A673 (cell line): ENCODE data around the gene REN. TPM values are rescaled to one million over a fixed set of nuclear protein-coding genes. Genes with fewer than 3 reads are reported as not detected.

Experiments
- BruUV-seq: library from RNA; stranded (reverse); fragments of 400-500 nt; replicated peaks from 2 replicates; lab custom pipeline; 2021; lab: Mats Ljungman, UMichigan
- CTCF ChIA-PET: fragments of 300-600 bp; sonication (Branson Sonifier 250); formaldehyde crosslinking; loops from one replicate; lab custom pipeline; 2022; ENCODE audit warnings: antibody characterized with exemption; lab: Charles Lee
- POLR2A ChIA-PET: fragments of 300-600 bp; sonication (Branson Sonifier 250); formaldehyde crosslinking; loops from one replicate; lab custom pipeline; 2022; ENCODE audit warnings: antibody characterized with exemption; ENCODE audit not compliant: low non-redundant PET; lab: Charles Lee
- DNase-seq: peaks from one replicate; pipeline ENCODE4 v3.0.0-alpha.2; 2015; ENCODE audit warnings: low spot score
- H3K27ac ChIP-seq: fragments of 200-600 bp; sonication (generic); 2 replicates; pipeline ENCODE4 v1.5.1; 2016; ENCODE audit warnings: mixed run types, low read depth, mild to moderate bottlenecking, mixed read lengths, antibody characterized with exemption, low read length; ENCODE audit not compliant: poor library complexity, severe bottlenecking
- H3K27me3 ChIP-seq: fragments of 200-600 bp; sonication (generic); replicated peaks from 2 replicates; pipeline ENCODE4 v1.6.1; 2017; ENCODE audit warnings: mixed run types, low read depth, mild to moderate bottlenecking, mixed read lengths, antibody characterized with exemption, low read length; ENCODE audit not compliant: insufficient read depth, poor library complexity
- H3K36me3 ChIP-seq: fragments of 200-600 bp; sonication (generic); 2 replicates; pipeline ENCODE4 v1.6.1; 2016; ENCODE audit warnings: mixed run types, mild to moderate bottlenecking, mixed read lengths, antibody characterized with exemption, low read length; ENCODE audit not compliant: insufficient read depth, poor library complexity, severe bottlenecking
- H3K4me1 ChIP-seq: fragments of 200-600 bp; sonication (generic); 2 replicates; pipeline ENCODE4 v1.6.1; 2017; ENCODE audit warnings: mixed run types, mild to moderate bottlenecking, mixed read lengths, antibody characterized with exemption, low read length; ENCODE audit not compliant: insufficient read depth, poor library complexity, severe bottlenecking
- H3K4me3 ChIP-seq: fragments of 200-600 bp; sonication (generic); 2 replicates; pipeline ENCODE4 v1.5.1; 2016; ENCODE audit warnings: low read depth, mixed run types, mild to moderate bottlenecking, mixed read lengths, low read length; ENCODE audit not compliant: poor library complexity, severe bottlenecking
- H3K9me3 ChIP-seq: fragments of 200-600 bp; sonication (generic); 2 replicates; pipeline ENCODE4 v1.6.1; 2016; ENCODE audit warnings: mixed run types, low read depth, mild to moderate bottlenecking, mixed read lengths, antibody characterized with exemption, low read length; ENCODE audit not compliant: poor library complexity, severe bottlenecking
- CTCF ChIP-seq: fragments of 300-800, 200-600 bp; sonication (generic); conservative IDR thresholded peaks from 2 replicates; pipeline ENCODE4 v1.5.1; 2017; ENCODE audit warnings: low read depth, mild to moderate bottlenecking, antibody characterized with exemption, low read length, moderate library complexity, mixed read lengths
- EZH2 ChIP-seq: fragments of 200-600 bp; sonication (generic); IDR thresholded peaks from 2 replicates; pipeline ENCODE4 v1.6.1; 2017; ENCODE audit warnings: borderline replicate concordance, low read depth, mild to moderate bottlenecking, mixed read lengths, antibody characterized with exemption, low read length; ENCODE audit not compliant: poor library complexity, severe bottlenecking
- intact Hi-C: fragments of 100-400 bp; cut with micrococcal nuclease; formaldehyde crosslinking; loops from one replicate; pipeline ENCODE4 v1.10.0; 2022; ENCODE audit not compliant: unreplicated experiment
- total RNA-seq: library from RNA; stranded (reverse); gene quantifications from 2 replicates; pipeline ENCODE4 v1.2.3, GENCODE V29; 2021

REN gene
- total RNA-seq, 1 experiment from 2014 or later: not detected

GRCh38 chr1:204116539-204116938 lies 49.6 kb downstream of the REN start:
- no peak for DNase-seq
- no peaks in the 10 kb centered on the region for H3K36me3 ChIP-seq
- no peak overlapping the region for H3K4me3 ChIP-seq
- no TSS peak for BruUV-seq
- no peak for TF ChIP-seq EZH2
- H3K27ac ChIP-seq: no peak overlapping the region
- ChIA-PET POLR2A (no interaction called here), CTCF (no interaction called here)
- no peaks in the 10 kb centered on the region for H3K9me3 ChIP-seq
- H3K4me1 ChIP-seq: no peaks in the 10 kb centered on the region
- intact Hi-C loops: no loop called here
- no peaks in the 10 kb centered on the region for H3K27me3 ChIP-seq

GRCh38 chr1:204115116-204115515 lies 51.0 kb downstream of the REN start:
- DNase-seq: no peak
- H3K27ac ChIP-seq: no peak overlapping the region
- no peaks in the 10 kb centered on the region for H3K4me1 ChIP-seq
- BruUV-seq: no TSS peak
- no peak overlapping the region for H3K4me3 ChIP-seq
- no peak for TF ChIP-seq EZH2
- TF ChIP-seq CTCF: no peak
- no peaks in the 10 kb centered on the region for H3K27me3 ChIP-seq
- POLR2A ChIA-PET: interaction anchor here (0.6 kb wide), 1 partner anchor 223 kb away, joined by 3 read pairs; no protein-coding TSS in a partner anchor
- no peaks in the 10 kb centered on the region for H3K9me3 ChIP-seq
- no peaks in the 10 kb centered on the region for H3K36me3 ChIP-seq
- intact Hi-C loops: no loop called here
- CTCF ChIA-PET: no interaction called here

GRCh38 chr1:204114606-204115005 lies 51.5 kb downstream of the REN start:
- H3K36me3 ChIP-seq: no peaks in the 10 kb centered on the region
- DNase-seq: no peak
- CTCF ChIA-PET: no interaction called here
- H3K27ac ChIP-seq: no peak overlapping the region
- H3K27me3 ChIP-seq: no peaks in the 10 kb centered on the region
- POLR2A ChIA-PET: no interaction called here
- intact Hi-C loops: no loop called here
- no peaks in the 10 kb centered on the region for H3K4me1 ChIP-seq
- BruUV-seq: no TSS peak
- H3K4me3 ChIP-seq: no peak overlapping the region
- no peak for TF ChIP-seq EZH2
- TF ChIP-seq CTCF: no peak
- no peaks in the 10 kb centered on the region for H3K9me3 ChIP-seq

GRCh38 chr1:204113896-204114295 lies 52.2 kb downstream of the REN start:
- Histone ChIP-seq H3K4me3 (no peak overlapping the region), H3K9me3 (no peaks in the 10 kb centered on the region), H3K27ac (no peak overlapping the region), H3K36me3 (no peaks in the 10 kb centered on the region), H3K27me3 (no peaks in the 10 kb centered on the region), H3K4me1 (peaks cover 4% of the 10 kb centered on the region)
- intact Hi-C loops: no loop called here
- CTCF ChIA-PET: no interaction called here
- POLR2A ChIA-PET: no interaction called here
- no peak for DNase-seq
- TF ChIP-seq EZH2: no peak
- no peak for TF ChIP-seq CTCF
- no TSS peak for BruUV-seq
